Body of pancreas (tissue), 4 donors: Measurements from ENCODE around the gene GLDN. TPM values are rescaled to one million over a fixed set of nuclear protein-coding genes. Genes with fewer than 3 reads are reported as not detected.

ENCODE experiments used
- ATAC-seq: fragments of 150-250 bp; one replicate; pipeline ENCODE4 v1.9.1; 2016
- DNase-seq, 4 donors: peaks; one replicate each; pipeline ENCODE4 v3.0.0-alpha.2; 2019
- H3K27ac ChIP-seq, 4 donors: fragments of 200-600 bp; sonication (generic); 1 replicate in 3 of 4; 2 replicates in 1 of 4; pipeline versions ENCODE4 v1.5.1 to v1.6.1; 2016 to 2019; ENCODE audit warnings: mild to moderate bottlenecking in 1 of 4, mixed read lengths in 1 of 4, moderate library complexity in 1 of 4
- H3K27me3 ChIP-seq, 2 donors: fragments of 200-600 bp; sonication (generic); one replicate each; pipeline ENCODE4 v1.6.0; 2016; ENCODE audit warnings: mild to moderate bottlenecking in 1 of 2
- H3K36me3 ChIP-seq, 2 donors: fragments of 200-600 bp; sonication (generic); replicated peaks in 1 of 2; 2 replicates each; pipeline ENCODE4 v1.5.1; 2016; ENCODE audit warnings: low read depth in 2 of 2; ENCODE audit not compliant: insufficient read depth in 1 of 2
- H3K4me1 ChIP-seq: fragments of 200-600 bp; sonication (generic); one replicate; pipeline ENCODE4 v1.6.0; 2016
- H3K4me3 ChIP-seq, 2 donors: fragments of 200-600 bp; sonication (generic); 1 replicate in 1 of 2; 2 replicates in 1 of 2; pipeline ENCODE4 v1.5.1; 2016 to 2019
- H3K9me3 ChIP-seq, 3 donors: fragments of 200-600 bp; sonication (generic); 1 replicate in 2 of 3; 2 replicates in 1 of 3; pipeline ENCODE4 v1.5.1; 2016
- POLR2A ChIP-seq, 3 donors: fragments of 450-650 bp; IDR thresholded peaks; one replicate each; pipeline ENCODE4 v1.6.1; 2016; ENCODE audit warnings: antibody characterized with exemption in 3 of 3, mild to moderate bottlenecking in 2 of 3
- WGBS, 2 donors: methylation state at CpG; one replicate each; pipeline ENCODE4 v1.1.5; 2017; 5-methylcytosine and 5-hydroxymethylcytosine counted together
- intact Hi-C: fragments of 100-400 bp; cut with DNase I; formaldehyde crosslinking; loops from one replicate; pipeline ENCODE4 v1.15.1; 2023
- total RNA-seq, 2 donors: library from RNA; depleted of rRNA; stranded (reverse); fragments of >200 nt; gene quantifications; one replicate each; pipeline ENCODE4 v1.1.0, GENCODE V29; 2016
- TF ChIP-seq, protein P1 (sequence below), 7 experiments: fragments of 450-650 bp in 4 of 7; fragments of 200-600 bp in 3 of 7; sonication (generic) in 3 of 7; IDR thresholded peaks; one replicate each; pipeline ENCODE4 v1.5.1; 2016 to 2019; ENCODE audit warnings: antibody characterized with exemption in 7 of 7

GLDN gene
- total RNA-seq, 2 donors from 2014 or later, result 2.6 to 5.6 TPM

DNA sequence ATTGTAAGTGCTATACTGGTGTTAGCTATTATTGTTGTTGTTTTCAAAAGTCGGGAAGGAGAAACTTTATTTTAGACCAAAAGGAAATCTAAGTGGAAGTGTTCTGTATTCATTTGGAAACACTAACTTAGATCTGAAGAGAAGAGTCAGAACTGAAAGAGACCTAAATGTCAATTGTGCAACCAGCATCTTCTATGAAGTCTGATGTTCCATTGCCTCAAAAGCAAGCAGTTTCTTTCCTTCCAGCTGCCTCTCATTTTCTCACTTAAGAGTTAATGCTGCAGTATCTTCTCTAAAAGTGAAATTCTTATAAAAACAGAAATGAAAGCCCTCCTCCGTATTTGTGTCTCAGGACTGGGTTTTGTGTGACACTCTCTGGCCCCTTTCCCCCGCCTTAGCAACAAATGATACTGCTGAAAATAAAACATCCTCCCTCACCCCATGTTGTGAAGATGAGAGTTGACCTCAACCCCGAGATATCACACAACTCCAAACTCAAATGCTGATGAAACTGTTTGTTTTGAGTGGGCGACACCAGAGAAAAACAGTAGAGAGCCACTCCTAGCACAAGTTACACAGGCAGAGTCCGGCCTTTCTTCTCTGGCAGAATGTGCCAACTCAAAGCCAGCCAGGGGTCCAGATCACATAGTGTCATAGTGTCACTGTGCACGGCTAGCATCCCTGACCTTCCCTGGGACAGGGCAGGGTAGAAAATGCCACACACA is 48.9 kb downstream of the GLDN start:
- WGBS, 2 donors, result 66 to 72% methylated on average over 7 of the region's 7 CpGs
- no peaks in the 10 kb centered on the region for H3K36me3 ChIP-seq
- no peak overlapping the region for H3K4me3 ChIP-seq
- no peaks in the 10 kb centered on the region for H3K27me3 ChIP-seq
- H3K27ac ChIP-seq, result no peak overlapping the region
- no peaks in the 10 kb centered on the region for H3K9me3 ChIP-seq
- TF ChIP-seq, protein P1, sequence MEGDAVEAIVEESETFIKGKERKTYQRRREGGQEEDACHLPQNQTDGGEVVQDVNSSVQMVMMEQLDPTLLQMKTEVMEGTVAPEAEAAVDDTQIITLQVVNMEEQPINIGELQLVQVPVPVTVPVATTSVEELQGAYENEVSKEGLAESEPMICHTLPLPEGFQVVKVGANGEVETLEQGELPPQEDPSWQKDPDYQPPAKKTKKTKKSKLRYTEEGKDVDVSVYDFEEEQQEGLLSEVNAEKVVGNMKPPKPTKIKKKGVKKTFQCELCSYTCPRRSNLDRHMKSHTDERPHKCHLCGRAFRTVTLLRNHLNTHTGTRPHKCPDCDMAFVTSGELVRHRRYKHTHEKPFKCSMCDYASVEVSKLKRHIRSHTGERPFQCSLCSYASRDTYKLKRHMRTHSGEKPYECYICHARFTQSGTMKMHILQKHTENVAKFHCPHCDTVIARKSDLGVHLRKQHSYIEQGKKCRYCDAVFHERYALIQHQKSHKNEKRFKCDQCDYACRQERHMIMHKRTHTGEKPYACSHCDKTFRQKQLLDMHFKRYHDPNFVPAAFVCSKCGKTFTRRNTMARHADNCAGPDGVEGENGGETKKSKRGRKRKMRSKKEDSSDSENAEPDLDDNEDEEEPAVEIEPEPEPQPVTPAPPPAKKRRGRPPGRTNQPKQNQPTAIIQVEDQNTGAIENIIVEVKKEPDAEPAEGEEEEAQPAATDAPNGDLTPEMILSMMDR (IDR thresholded peaks at IDR 0.05), result no peak
- no peak for TF ChIP-seq POLR2A (IDR thresholded peaks at IDR 0.05)
- ATAC-seq (no peak), DNase-seq (no peak)
- intact Hi-C loops, result no loop called here
- no peaks in the 10 kb centered on the region for H3K4me1 ChIP-seq

DNA sequence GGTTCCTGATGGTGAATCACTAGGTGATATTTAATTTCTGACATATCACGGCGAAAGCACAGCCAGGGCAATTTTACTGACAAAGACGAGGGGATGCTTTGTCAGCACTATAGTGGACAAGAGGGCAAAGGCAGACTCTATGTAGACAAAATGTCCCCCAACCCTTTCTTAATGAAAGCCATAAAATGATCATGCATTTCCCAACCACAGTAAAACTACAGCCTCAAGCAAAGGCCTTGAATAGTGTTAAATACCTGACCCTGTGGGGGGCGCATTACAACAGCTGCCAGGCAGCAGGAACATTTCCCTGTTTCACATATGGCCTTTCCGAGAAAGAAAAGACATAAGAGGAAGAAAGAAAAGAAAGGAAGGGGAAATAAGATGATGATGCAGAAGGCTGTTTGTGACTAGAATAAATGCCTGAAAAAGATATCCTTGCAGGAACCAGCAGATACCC is 49.5 kb downstream of the GLDN start:
- ATAC-seq (no peak), DNase-seq (no peak)
- Histone ChIP-seq H3K36me3 (no peaks in the 10 kb centered on the region), H3K9me3 (no peaks in the 10 kb centered on the region), H3K27ac (no peak overlapping the region), H3K27me3 (no peaks in the 10 kb centered on the region), H3K4me3 (no peak overlapping the region), H3K4me1 (no peaks in the 10 kb centered on the region)
- TF ChIP-seq, protein P1 (IDR thresholded peaks at IDR 0.05), result no peak
- no peak for TF ChIP-seq POLR2A (IDR thresholded peaks at IDR 0.05)
- 81 to 91% methylated on average over 5 of the region's 5 CpGs for WGBS, 2 donors
- intact Hi-C loops, result no loop called here

DNA sequence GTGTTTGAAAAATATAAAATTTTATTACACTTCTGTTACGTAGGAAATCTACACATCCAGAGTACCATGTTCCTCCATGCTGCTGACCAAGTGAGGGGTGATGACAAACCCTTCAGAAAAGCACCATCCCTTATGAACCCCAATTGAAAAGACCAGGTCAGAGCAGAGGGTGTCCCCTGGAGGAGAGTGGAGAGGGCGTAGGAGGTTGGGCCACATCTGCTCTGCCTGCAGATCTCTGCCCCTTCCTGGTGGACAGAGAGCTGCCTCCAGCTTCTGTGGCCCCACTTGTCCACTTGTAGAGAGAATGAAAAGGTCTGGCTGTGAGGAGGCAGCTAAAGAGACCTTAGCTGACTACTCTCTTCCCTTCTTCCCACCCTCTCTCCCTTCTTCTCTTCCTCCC is 55.5 kb downstream of the GLDN start:
- no peak overlapping the region for H3K27ac ChIP-seq
- H3K27me3 ChIP-seq, result no peaks in the 10 kb centered on the region
- no peaks in the 10 kb centered on the region for H3K4me1 ChIP-seq
- intact Hi-C loops, result no loop called here
- H3K4me3 ChIP-seq, result no peak overlapping the region
- 78 to 82% methylated on average over 2 of the region's 2 CpGs for WGBS, 2 donors
- DNase-seq, result no peak
- no peaks in the 10 kb centered on the region for H3K36me3 ChIP-seq
- no peaks in the 10 kb centered on the region for H3K9me3 ChIP-seq
- ATAC-seq, result no peak
- no peak for TF ChIP-seq POLR2A (IDR thresholded peaks at IDR 0.05)
- TF ChIP-seq, protein P1 (IDR thresholded peaks at IDR 0.05), result no peak

DNA sequence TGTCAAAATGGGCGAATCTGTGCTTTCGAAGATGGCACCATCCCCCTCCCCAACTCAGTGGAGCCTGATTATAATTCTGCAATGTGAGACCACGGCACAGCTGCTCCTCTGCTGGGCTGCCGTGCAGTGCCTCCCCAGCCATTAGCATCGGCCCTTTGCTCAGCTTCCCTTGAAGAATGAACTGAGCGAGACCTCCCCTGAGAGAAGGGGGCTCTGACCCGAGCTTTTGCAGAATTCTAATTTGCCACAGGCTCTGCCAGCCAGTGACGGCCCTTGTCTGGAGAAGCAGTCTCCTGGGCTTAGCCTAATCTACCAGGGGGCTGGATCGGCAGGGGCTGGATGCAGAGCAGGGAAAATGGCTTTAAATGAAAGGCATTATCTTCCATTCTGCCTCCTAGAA is 57.2 kb downstream of the GLDN start:
- H3K27me3 ChIP-seq, result no peaks in the 10 kb centered on the region
- ATAC-seq (no peak), DNase-seq (no peak)
- no peak for TF ChIP-seq POLR2A (IDR thresholded peaks at IDR 0.05)
- TF ChIP-seq, protein P1 (IDR thresholded peaks at IDR 0.05), result no peak
- intact Hi-C loops, result no loop called here
- no peaks in the 10 kb centered on the region for H3K4me1 ChIP-seq
- 72 to 76% methylated on average over 8 to 9 of the region's 9 CpGs for WGBS, 2 donors
- no peak overlapping the region for H3K27ac ChIP-seq
- H3K36me3 ChIP-seq, result no peaks in the 10 kb centered on the region
- H3K4me3 ChIP-seq, result no peak overlapping the region
- H3K9me3 ChIP-seq, result no peaks in the 10 kb centered on the region
